HG03565 (cell line): ENCODE results near the gene ARMS2.

Source experiments
- ATAC-seq: cut with Tn5 transposase; IDR thresholded peaks from one replicate; pipeline ENCODE4 v1.9.1; 2021; ENCODE audit warnings: mild to moderate bottlenecking, moderate library complexity; ENCODE audit not compliant: unreplicated experiment

ARMS2 gene

DNA sequence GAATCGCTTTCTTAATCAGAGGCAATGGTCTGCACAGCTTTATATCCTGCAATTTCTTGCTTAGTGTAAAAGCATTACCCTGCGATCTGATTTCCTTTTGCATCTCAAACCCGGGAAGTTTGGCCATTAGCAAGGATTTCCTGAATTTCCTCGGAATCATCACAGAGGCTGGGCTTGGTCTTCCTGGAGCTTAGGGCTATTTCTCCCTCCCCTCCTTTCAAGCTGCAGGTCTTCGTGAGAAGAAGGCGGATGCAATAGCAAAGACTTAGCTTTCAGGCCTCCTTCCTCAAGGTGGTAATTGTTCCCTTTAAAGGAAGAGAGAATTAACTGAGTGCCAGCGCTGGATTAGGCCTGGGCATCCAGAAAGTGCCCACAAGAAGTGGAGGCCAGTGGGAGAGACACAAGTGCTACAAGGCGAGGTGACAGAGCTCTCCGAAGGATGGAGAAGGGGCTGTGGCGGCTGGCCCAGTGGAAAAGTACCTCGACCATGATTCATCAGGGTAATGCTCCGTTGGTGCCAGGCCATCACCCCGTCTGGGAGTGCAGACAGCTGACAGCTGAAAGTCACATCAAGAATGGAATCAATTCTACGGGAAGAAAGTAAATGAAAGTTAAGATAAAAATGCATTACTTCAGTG, 4.0 kb upstream of the ARMS2 start:
- ATAC-seq = no peak

DNA sequence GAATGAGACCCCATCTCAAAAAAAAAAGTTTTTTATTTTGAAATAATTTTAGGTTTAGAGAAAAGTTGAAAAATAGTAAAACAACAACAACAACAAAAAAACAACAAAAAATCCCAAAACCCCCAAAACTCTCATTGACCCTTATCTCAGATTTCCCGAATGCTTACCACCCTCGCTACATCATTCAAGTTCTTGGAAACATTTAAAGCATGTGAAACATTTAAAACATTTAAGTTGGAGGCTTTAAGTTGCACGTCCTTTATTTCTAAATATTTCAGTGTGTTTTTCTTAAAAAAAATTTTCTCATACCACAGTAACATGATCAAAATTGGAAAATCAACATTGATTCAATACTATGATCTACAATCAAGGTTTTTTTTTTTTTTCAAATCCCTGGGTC, 382 bp upstream of the ARMS2 start:
- ATAC-seq = no peak

DNA sequence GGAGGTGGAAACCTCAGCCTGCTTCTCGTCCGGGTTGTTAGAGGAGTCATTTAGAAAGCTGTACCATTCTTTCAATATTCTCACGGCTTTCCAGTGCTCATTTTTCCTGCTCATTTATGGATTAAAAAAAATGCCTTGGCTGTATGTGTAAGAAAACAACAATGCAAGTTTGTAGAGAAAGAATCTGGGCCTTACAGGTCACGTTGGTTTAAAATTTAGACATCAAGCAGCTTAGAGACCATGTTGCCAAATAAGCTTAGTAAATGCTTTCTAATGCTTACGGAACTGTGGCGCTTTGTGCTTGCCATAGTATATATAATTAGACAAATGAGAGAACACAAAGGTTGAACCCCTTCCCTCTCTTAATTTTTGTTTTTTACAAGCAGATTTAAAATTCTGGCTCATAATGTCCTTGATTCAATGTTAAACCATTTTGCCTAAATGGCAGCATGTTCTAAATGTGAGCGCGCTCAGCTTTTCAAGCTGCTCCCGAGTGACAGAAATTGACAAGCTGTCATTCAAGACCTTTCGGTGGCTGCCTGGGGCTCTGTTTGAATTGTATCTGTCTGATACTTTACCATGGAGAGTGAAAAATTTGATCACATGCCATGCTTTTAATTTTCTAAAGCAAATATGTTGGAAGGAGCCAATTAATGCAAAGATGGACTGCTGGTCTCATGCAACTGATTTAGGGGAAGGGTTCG, 1.1 kb downstream of the ARMS2 start:
- no peak for ATAC-seq

DNA sequence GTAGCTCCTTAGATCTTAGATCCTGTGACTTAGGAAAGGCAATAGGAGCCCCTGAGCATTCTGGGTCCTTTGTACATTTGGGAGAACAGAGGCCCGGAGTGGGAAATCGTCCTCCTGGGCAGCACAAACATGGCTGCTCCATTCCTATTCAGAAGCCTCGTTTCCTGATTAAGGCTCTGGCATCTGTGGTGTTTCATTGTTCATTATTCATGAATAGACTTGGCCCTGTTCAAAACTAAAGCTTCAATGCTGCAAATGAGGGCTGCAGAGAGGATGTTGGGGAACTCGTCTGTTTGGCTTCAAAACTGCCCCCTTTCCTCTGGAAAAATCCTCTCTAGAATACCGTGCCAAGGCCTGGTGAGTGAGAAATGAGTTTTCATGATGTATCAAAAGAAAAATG, 3.5 kb downstream of the ARMS2 start:
- no peak for ATAC-seq

DNA sequence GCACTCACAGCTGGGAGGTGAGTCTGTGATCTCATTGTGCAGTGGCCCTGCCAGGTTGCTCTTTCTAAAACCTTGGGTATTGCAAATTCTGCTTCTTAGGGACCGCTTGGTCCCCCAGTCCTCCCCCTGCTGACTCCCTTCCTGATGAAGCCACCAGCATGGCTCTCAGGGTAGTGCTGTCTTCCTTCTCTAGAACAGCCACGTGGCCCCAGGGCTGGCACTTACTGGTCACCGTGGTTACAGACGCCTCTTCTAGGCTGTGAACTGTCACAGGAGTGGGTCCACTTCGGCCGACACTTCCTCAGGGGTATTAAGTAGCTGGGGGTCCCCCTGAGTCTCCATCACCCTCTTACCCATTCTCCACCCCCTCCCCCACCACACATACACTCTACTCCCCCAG, 4.2 kb downstream of the ARMS2 start:
- ATAC-seq = no peak

DNA sequence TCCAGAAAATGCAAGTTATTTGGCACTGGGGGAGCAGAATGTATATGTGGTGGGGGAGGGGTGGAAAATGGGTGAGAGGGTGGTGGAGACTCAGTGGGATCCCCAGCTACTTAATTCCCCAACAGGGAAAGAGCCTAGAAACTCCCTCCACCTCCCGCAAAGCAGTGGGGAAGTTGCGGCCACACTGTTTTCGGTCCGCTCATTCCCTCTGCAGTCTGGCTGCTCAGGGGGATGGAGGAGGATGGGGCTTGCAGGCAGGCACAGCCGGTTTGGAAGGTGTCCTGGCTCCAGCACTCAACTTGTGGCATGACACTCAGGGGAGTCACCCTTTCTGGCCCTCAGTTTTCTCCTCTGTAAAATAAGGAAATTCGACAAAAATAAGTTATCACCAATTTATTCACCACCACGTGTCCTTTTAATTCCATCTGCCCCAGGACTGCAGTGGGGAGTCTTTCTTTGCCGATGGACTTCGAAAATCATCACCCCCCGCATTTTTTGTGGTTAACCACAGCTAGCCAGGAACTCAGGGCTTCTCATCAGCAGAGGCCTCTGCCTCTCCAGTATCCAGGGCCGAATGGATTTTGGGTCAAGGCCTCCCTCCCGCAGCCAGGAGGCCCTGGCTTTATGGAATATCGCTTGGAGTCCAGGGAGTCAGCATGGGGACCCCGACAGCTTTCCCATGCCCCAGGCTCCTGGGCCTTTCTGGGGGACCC, 5.3 kb downstream of the ARMS2 start:
- no peak for ATAC-seq

DNA sequence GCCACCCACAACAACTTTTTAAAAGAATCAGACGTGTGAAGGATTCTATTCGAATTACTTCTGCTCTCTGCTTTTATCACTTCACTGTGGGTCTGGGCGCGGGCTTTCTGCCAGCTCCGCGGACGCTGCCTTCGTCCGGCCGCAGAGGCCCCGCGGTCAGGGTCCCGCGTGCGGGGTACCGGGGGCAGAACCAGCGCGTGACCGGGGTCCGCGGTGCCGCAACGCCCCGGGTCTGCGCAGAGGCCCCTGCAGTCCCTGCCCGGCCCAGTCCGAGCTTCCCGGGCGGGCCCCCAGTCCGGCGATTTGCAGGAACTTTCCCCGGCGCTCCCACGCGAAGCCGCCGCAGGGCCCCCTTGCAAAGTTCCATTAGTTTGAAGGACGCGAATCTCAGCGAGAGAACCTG, 6.4 kb downstream of the ARMS2 start:
- no peak for ATAC-seq

DNA sequence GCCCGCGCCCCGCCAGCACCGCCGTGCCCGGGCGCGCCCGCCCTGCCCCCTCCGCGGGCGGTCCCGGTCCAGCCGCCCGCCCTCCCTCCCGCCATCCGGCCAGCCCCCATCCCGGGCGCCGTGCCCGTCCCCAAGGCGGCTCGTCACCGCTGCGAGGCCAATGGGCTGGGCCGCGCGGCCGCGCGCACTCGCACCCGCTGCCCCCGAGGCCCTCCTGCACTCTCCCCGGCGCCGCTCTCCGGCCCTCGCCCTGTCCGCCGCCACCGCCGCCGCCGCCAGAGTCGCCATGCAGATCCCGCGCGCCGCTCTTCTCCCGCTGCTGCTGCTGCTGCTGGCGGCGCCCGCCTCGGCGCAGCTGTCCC, 6.9 kb downstream of the ARMS2 start, which contains the start of gene HTRA1:
TSS of gene HTRA1 (plus strand) at position 187 of the 362 bp plus-strand sequence. CDS start at position 287, 100 bp downstream.
- no peak for ATAC-seq

DNA sequence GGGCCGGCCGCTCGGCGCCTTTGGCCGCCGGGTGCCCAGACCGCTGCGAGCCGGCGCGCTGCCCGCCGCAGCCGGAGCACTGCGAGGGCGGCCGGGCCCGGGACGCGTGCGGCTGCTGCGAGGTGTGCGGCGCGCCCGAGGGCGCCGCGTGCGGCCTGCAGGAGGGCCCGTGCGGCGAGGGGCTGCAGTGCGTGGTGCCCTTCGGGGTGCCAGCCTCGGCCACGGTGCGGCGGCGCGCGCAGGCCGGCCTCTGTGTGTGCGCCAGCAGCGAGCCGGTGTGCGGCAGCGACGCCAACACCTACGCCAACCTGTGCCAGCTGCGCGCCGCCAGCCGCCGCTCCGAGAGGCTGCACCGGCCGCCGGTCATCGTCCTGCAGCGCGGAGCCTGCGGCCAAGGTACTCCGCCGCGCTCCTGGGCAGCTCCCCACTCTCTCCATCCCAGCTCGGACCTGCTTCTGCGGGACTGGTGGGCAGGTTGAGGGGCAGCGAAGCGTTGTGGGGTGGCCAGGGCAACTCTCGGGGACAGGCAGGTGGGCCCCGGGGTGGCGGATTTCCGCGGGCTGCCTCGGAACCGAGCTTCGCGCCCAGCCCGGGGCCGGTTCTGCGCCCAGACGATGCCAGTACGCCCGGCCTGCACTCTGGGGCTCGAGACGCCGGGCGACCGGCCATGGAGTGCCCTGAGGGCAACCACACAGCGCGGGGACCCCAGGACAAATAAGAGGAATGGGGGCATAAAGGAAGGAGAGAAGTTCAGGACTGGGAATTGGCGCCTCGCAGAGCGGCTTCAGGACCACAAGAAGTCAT, 7.5 kb downstream of the ARMS2 start:
- no peak for ATAC-seq

DNA sequence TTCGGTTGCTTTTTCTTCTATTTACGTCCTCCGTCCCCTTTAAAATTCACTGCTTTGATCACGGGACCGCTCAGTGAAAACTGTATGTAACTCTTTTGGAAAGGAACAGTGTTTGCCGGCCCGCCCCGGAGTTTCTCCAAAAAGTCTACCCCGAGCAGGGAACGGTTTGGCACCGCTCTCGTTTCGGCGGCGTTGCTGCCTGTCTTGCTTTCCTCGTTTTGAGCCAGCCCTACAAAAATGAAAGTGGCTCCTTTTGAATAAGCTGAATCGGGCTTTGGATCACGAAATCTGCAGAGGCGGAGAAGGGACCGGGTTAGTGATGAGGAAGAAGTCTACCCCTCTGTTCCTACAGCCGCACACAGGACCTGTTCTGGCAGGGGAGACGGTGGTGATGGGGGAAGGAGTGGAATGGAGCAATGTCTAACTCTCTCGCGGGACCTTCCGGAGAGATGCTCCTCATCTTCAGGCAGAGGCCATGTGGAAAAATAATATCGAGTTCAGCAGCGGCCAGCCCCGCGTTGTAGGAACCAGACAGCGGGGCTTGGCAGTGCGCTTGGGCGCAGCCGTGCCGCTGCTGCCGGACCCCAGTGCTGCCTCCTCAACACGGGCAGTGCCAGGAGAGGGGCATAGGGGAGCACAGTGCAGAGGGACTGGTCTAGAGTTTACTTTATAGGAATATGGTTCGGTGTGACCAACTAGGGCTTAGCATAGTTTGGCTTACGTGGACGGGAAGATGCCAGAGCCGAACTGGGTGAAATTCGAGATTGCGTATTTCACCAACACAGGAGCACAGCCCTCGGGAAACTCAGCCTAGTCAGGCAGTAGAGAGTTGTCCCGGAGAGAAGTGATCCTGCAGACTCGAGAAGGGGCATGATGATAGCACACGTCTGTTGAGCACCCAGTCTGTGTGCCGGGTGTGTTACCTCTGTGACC, 8.3 kb downstream of the ARMS2 start:
- ATAC-seq = no peak

DNA sequence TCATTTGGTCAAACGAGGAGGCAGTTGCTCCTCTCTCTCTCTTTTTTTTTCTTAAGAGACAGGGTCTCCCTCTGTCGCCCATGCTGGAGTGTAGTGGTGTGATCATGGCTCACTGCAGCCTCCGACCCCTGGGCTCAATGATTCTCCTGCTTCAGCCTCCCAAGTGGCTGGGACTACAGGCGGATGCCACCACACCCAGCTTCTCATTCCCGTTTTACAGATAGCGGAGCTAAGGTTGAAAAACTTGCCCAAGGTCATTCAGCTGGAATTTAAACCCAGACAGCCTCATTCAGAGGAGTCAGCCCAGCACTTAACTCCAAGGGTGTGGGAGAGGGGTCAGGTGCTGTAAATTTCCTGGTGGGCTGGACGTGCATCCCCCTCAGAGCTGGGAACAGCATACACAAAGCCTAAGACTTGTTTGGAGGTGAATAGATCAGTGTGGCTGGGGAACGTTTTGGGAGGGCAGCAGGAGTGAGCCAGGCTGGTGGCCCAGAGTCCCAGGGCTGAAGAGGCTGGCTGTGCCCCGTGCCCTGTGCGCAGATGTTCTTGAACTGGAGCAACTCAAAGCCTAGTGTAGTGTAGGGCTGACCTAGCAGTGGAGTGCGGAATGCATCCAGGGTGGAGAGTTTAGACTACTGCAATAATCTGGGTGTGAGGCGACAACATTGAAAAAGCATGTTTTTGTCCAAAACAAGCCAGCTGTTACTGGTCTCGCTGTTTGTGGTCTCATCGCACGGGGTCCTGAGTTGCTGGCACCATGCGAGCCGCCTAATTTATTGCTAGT, 9.2 kb downstream of the ARMS2 start:
- no peak for ATAC-seq

DNA sequence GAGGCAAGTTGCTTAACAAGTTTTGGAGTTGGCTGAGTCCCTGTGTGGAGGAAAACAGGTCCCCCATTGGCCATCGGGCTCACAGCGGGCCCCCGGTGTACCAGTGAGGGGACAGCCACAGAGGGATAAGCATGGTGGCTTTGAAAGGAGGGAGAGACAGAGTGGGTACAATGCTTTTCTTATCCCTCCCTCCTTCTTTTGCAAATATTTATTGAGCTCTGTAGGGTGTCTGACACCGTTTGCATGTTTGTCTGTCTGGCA, 9.7 kb downstream of the ARMS2 start:
- no peak for ATAC-seq

DNA sequence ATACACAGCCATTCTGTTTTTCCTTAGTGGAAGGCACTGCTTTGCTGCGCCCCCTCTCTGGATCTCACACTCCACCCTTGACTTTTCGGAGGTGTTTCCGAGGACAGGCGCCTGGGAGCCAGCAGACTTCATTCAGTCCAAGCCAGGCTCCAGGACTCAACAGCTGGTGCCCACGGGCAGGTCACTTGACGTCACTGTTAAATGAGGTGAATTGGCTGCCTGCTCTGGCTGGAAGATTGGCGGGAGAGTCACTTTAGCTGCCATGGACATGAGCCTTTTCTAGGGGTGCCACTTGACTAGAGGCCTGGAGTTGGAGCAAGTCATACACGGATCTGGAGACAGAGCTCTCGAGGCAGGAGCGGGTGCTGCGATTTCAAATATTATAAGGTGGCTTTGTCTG, 10.1 kb downstream of the ARMS2 start:
- no peak for ATAC-seq

DNA sequence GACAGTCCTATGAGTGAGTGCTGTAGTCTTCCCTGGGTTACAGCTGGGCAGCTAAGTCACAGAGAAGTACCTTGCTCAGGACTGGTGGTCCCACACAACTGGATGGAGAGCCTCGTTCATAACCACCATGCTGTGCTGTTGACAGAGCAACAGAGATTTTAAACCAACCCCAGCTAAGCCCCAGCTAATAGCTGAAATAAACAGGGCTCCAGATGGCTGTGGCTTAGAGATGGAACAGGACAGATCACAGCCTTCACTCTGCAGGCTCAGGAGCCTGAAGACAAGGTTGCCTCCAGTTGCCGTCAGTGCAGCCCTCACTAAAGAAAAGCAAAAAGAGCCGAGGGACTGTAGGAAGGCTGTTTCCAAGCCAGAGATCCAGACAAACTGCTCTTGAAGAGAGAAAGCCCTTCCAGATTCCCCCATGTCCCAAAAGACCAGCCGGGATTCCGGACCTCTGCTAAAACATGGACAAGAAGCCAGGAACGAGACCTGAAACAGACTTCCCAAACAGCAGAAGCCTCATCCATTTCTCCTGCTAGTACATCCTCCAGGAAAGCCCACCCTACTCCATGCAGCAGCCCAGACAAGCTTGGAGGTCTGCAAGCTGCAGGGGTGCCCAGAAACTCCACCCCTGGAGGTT, 11.1 kb downstream of the ARMS2 start:
- no peak for ATAC-seq

DNA sequence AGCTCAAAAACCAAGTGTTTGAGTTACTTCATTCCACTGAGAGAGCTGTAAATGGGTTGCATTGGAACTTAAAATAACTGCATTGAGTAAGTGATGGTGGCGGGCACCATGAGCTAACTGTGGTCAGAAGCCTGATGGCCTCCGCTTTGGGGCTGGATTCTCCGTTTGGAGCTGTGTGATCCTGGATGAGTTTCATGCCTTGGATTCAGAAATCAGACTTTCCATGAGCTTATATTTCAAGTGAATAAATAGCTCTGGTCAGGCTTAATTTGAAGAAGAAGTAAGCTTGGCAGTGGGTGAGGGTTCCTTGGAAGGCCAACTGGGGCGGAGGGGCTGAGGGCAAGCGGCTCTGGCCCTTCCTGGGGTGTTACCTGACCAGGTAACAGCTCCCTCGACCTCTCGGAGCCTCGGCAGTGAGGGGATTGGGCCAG, 12.5 kb downstream of the ARMS2 start:
- no peak for ATAC-seq

DNA sequence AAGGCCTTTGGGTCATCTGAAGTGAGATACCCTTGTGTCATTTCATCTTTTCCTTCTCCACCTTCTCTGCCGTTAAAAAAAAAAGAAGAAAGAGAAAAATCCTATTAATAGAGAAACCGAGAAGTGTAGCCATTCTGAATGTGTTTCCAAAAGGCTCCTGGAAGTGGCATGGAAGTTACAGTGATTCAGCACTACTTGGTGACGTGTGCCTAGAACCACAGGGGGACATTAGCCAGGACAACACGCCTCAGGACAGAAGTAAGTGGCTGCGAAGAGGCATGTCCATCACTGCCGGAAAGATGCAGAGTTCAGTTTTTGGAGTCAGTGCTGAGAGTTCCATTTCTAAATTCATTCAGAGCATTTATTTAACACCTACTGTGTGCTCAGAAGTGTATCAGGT, 13.2 kb downstream of the ARMS2 start:
- no peak for ATAC-seq

DNA sequence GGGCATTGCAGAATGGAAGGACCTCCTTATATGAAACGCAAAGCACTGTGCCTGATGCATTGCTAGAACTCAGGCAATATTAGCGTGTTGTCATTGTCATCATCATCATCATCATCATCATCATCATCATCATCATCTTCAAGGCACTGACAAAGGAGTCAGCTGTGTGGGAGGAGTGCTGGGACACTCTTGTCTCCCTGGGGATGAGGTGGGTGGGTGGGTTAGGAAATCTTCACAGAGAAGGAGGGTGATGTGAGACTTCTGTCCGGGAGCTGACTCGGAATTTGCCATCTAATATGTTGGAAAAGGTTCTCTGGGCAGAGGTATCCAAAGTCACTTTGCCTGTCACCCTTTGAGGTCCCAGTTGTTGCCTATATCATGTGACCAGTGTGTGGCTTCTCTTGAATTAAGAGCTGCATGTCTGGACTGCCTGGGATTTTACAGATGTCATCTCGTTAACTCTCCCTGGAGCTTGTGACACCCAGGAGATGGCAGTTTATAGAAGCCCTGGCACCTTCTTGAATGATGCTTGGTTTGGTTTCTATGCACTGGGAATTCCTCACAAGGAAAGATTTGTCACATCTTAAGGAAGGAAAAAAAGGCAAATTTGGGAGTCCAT, 14.0 kb downstream of the ARMS2 start:
- ATAC-seq = no peak

DNA sequence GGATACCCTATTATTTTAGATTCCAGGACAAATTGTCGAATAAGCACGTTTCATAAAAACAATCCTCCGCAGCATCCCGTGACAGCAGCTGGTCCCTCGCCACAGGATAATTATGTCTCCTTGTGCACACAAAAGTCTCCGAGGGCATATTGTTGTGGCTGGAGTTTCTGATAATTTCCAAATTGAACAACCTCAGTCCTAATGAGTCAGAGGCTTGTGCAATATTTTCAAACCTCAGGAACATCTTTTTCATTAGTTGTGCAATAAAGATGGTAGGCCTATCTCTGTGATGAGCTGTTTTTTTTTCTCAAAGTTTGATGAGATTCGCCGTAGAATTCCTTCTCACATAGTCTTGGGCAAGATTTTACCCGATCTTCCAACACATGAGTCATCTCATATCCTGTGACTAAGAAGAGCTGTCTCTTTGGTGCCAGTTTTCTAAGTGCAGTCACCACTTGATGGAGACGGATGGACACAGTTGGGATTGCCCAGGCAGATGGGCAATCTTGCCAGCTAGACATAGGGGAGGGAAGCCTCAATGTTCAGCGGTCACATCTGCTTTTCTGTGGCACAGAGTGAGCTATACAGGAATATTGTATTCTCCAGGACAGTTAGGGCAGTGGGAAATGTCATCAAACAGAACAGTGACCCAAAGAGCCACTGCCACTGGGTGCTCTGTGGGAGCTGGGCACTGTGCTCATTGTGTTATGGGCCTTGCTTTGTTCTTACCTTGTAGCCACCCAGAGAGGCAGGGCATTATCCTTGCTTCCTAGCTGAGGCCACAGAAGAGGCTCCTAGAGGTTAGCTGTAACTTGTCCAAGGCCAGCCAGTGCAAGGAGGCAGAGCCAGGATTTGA, 14.7 kb downstream of the ARMS2 start:
- no peak for ATAC-seq
